Epithelial cell of prostate (primary cell): ENCODE results near the gene CCDC149.
"Not testable (repeated sequence)": the region's sequence is repeated elsewhere in the genome, so short reads cannot be mapped to it uniquely, and the experiment has no call there.

Experiments
- DNase-seq: peaks from one replicate; pipeline ENCODE4 v3.0.0-alpha.2; 2011; ENCODE audit warnings: low read depth, low spot score
- H3K27ac ChIP-seq: fragments of 450-650 bp; 2 replicates; pipeline ENCODE4 v1.5.1; 2017; ENCODE audit warnings: mild to moderate bottlenecking

CCDC149 gene

GRCh38 chr4:24920008-24920407, 7.2 kb upstream of the CCDC149 start:
- no peak overlapping the region for H3K27ac ChIP-seq
- DNase-seq = no peak

DNA sequence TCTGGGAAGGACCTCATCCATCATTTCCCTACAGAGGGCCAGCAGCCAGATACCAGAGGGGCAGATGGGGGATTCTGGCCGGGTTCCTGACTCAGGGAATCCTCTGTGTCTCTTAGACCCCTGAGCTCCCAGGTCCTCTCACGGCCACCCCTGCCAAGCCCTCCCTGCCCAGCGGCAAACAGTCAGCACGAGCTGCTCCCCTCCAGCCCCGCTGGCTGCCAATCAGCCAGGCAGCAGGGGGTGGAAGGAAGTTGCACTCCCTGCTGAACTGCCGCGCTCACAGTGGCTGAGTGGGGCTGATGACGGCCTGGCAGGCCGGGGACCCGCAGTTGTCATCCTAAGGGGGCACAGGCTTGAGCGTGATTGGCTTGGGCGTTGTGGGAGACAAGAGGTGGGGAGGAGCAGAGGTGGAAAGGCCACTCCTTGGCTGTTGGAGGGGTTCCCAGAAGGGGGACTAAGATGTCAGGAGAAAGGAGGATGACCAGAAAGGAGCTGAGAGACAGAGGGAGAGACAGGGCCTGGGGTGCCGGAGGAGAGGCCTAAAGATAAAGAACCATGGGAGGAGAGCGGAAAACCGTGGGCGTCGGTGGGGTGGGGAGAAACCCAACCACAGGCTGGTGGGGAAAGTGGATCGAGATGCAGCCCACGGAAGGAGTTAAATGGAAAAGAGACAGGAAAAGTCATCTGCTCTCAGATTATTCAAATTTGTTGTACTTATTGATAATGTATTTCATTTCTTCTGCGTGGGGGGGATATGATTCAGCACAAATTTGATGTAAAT, 4.4 kb upstream of the CCDC149 start:
- no peak overlapping the region for H3K27ac ChIP-seq
- DNase-seq = no peak

DNA sequence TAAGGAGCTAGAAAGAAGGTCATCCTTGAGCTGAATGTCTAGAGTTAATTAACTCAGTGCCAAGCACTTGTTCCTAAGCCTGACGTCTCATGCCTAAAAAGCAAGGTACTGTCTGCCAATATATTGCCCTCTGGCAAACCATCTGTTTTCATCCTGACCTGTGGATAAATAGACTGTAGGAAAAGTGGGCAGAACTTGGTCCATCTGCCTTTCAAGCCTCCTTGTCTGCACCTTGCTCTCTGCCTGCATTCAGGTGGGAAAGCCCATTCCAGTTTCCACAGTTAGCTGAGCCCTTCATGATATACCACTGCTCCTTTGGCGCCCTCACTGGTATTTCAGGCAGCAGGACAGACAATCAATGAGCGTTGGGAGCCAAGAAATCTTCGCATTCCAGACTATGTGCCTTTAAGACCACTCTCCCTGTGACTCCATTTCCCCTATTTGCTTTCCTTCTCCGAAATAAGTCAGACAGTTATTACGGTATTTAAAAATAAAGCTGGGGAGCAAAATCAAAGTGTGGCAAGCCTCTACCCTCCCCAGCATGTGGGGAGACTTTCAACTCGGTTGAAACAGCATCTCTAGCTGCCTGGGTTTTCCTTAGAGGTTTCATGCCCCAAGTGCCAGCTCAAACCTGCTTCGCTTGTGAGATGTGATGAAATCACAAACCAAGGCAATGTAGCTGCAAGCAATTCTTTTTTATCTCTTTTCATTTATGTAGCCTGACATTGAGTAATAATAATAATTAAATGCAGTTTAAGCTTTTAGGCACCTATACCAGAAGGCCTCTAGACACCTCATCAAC, 2.5 kb upstream of the CCDC149 start:
- no peak for DNase-seq
- H3K27ac ChIP-seq = no peak overlapping the region

GRCh38 chr4:24914460-24914859, 1.6 kb upstream of the CCDC149 start:
- no peak for DNase-seq
- no peak overlapping the region for H3K27ac ChIP-seq

GRCh38 chr4:24913119-24913485, 260 bp upstream of the CCDC149 start:
- DNase-seq = no peak
- H3K27ac ChIP-seq = peak overlapping the region; percentile 24

GRCh38 chr4:24910499-24910898, 2.3 kb downstream of the CCDC149 start:
- DNase-seq = no peak
- H3K27ac ChIP-seq = no peak overlapping the region

GRCh38 chr4:24909606-24910005, 3.2 kb downstream of the CCDC149 start:
- not testable (repeated sequence) for DNase-seq

GRCh38 chr4:24897639-24898038, 15.2 kb downstream of the CCDC149 start:
- no peak for DNase-seq
- no peak overlapping the region for H3K27ac ChIP-seq

More at GRCh38 chr4:24909606-24910005, 3.2 kb downstream of the CCDC149 start:
- H3K27ac ChIP-seq = not testable (repeated sequence)

DNA sequence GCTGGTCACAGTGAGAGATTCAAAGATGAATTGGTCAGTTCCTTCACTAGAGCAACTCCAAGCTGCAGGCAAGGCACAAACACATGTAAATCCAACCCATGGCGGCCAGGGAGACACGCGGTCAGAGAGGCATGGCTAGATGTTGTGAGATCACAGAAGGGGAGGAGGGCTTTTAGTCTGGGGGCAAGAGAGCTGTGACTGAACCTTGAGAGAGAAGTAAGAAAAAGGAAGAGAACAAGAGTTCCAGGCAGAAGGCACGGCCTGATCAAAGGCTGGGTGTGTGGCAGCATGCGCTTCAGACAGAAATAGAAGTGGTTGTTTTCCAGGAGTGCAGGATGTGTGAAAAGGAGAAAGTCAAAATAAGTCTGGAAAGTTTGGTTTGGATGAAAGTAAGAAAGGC, 15.9 kb downstream of the CCDC149 start:
- H3K27ac ChIP-seq = no peak overlapping the region
- DNase-seq = no peak

DNA sequence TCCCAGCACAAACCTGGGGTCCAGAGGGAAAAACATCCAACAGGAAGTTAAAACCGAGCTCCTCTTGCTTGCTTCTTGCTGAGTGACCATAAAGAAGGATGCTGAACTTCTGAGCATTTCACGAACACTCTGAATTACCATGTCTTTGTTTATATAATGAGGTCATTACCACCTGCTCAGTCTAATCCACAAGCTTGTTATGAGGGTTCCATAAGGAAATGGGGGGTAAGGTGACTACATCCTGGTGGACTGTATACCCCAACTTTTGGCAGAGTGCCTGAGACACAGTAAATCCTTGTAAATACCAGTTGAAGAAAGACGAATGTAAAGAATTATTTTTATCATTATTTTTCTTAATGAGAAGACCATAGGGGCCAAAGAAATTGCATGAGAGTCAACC, 16.8 kb downstream of the CCDC149 start:
- no peak for DNase-seq
- no peak overlapping the region for H3K27ac ChIP-seq

DNA sequence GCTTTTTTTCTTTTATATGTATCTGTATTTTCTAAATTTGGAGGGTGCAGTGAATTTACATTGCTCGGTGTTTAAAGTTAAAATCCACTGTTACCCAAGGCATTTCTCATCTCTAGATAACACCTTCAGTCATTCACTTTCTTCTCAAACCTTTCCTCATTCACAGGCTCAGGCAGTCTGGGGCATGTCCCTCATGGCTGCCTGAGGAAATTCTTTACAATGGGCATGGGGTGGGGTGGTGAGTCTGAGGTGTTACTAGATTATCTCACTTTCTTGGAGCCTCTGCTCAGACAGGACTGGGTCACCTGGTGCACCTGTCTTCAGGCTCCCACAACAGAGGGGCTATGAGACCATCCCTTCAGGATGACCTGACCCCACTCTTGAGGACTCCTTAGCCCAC, 17.4 kb downstream of the CCDC149 start:
- H3K27ac ChIP-seq = no peak overlapping the region
- no peak for DNase-seq

DNA sequence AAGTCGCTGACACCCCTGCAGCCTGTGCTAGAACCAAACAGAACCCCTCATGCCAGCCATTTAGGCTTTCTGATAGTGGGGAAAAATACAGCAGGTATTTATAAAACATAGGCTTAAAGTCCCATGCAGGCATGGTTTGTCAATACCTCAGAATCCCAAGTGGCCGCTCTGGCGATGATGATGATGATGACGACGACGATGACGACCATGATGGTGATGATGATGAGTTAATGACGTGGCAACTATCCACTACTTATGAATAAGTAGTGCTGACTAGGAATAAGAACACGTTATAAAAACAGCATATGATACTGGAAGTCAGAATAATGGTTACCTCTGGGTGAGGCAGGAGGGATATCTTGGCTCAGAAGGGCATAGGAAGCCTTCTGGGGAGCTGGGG, 18.0 kb downstream of the CCDC149 start:
- DNase-seq = no peak
- H3K27ac ChIP-seq = no peak overlapping the region

GRCh38 chr4:24894243-24894642, 18.6 kb downstream of the CCDC149 start:
- DNase-seq = no peak
- no peak overlapping the region for H3K27ac ChIP-seq

DNA sequence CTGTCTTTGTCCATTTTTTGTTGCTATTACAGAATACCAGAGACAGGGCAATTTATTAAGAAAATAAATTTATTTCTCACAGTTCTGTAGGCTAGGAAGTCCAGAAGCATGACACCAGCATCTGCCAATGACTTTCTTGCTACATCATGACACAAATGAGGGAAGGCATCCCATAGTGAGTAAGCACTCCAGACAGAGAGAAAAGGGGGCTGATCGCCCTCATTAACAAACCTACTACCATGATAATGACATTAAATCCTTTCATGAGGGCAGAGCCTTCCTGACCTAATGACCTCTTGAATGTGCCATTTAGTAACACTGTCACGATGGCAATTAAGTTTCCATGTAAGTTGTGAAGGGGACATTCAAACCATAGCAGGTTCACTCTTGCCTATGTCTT, 20.1 kb downstream of the CCDC149 start:
- no peak for DNase-seq
- H3K27ac ChIP-seq = no peak overlapping the region

GRCh38 chr4:24892278-24892677, 20.6 kb downstream of the CCDC149 start:
- no peak for DNase-seq
- H3K27ac ChIP-seq = no peak overlapping the region

- DNase-seq = no peak
- H3K27ac ChIP-seq = no peak overlapping the region
Observed at GRCh38 chr4:24890561-24891126, 22.2 kb downstream of the CCDC149 start.

- H3K27ac ChIP-seq = no peak overlapping the region
- no peak for DNase-seq
Observed at GRCh38 chr4:24889991-24890390, 22.9 kb downstream of the CCDC149 start.

- no peak overlapping the region for H3K27ac ChIP-seq
- no peak for DNase-seq
Observed at GRCh38 chr4:24888475-24889344, 24.1 kb downstream of the CCDC149 start.

DNA sequence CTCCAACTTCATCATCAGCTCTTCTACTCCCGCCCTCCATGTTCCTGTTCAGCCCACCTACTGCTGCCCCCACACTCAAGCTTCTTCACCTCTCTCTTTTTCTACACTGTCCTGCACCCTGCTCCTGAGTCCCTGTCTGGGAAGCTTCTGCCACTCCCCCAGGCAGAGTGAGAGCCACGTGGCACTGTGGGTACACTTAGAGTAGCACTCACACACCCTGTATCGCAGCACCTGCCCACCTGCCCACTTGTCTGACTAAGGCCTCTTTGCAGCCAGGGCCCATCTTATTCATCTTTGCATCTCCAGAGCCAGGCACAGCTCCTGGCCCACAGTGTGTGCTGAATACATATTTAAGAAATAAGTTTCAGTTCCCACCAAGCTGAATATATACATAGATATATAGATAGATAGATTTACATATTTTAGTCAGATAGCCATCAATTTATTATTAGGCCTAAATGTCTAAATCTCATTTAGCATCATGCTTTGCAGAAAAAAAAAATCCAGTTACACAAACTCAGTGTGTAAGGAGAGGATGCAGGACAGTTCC, 24.9 kb downstream of the CCDC149 start:
- no peak overlapping the region for H3K27ac ChIP-seq
- DNase-seq = no peak

GRCh38 chr4:24886596-24886995, 26.2 kb downstream of the CCDC149 start:
- H3K27ac ChIP-seq = no peak overlapping the region
- DNase-seq = no peak
